SK-N-SH (cell line): ENCODE data around the gene EVC2. TPM values are rescaled to one million over a fixed set of nuclear protein-coding genes. Genes with fewer than 3 reads are reported as not detected.

ENCODE experiments used
- CTCF ChIA-PET: fragments of 300-600, 350-600 bp; formaldehyde crosslinking; extraction: SDS; loops from one replicate; lab custom pipeline; 2021; lab: Yijun Ruan, JAX
- POLR2A ChIA-PET: fragments of 350-600 bp; sonication (Branson Sonifier 250); formaldehyde crosslinking; extraction: SDS; loops from one replicate; lab custom pipeline; 2020; ENCODE audit warnings: antibody characterized with exemption, inconsistent platforms; lab: Yijun Ruan, JAX
- DNase-seq: peaks from one replicate; pipeline ENCODE4 v3.0.0; 2012
- H2AFZ ChIP-seq: fragments of 200-600 bp; sonication (generic); 2 replicates; pipeline ENCODE4 v1.8.1; 2016; ENCODE audit warnings: antibody characterized with exemption, mild to moderate bottlenecking, low read depth
- H3F3A ChIP-seq: fragments of 200-600 bp; sonication (generic); replicated peaks from 2 replicates; pipeline ENCODE3; 2016; ENCODE audit warnings: antibody characterized with exemption, mild to moderate bottlenecking; ENCODE audit not compliant: insufficient read depth
- H3K27ac ChIP-seq, 2 experiments: fragments of 200-500 bp in 1 of 2; fragments of 200-600 bp in 1 of 2; sonication (Bioruptor generic) in 1 of 2; sonication (generic), shearing (Covaris generic) in 1 of 2; 2 replicates each; pipeline versions ENCODE4 v1.5.1 to v1.6.1; 2014 to 2016; ENCODE audit warnings: low read depth in 2 of 2, inconsistent platforms in 1 of 2, low read length in 1 of 2, mild to moderate bottlenecking in 1 of 2, mixed read lengths in 1 of 2
- H3K27me3 ChIP-seq: fragments of 200-600 bp; sonication (generic), shearing (Covaris generic); 2 replicates; pipeline ENCODE4 v1.6.1; 2016; ENCODE audit warnings: mixed run types; ENCODE audit not compliant: insufficient read depth
- H3K36me3 ChIP-seq, 2 experiments: fragments of 200-500 bp in 1 of 2; fragments of 200-600 bp in 1 of 2; sonication (Bioruptor generic) in 1 of 2; sonication (generic) in 1 of 2; replicated peaks in 1 of 2; 2 replicates each; pipeline versions ENCODE3 to v1.5.1; 2014 to 2016; ENCODE audit warnings: low read length in 1 of 2, mild to moderate bottlenecking in 1 of 2; ENCODE audit not compliant: insufficient read depth in 2 of 2, control insufficient read depth in 1 of 2
- H3K4me1 ChIP-seq, 2 experiments: fragments of 200-500 bp in 1 of 2; fragments of 200-600 bp in 1 of 2; sonication (Bioruptor generic) in 1 of 2; sonication (generic), shearing (Covaris generic) in 1 of 2; 2 replicates each; pipeline versions ENCODE4 v1.5.1 to v1.6.1; 2014 to 2016; ENCODE audit warnings: low read depth in 1 of 2, low read length in 1 of 2, mixed run types in 1 of 2; ENCODE audit not compliant: insufficient read depth in 2 of 2, control insufficient read depth in 1 of 2
- H3K4me2 ChIP-seq: fragments of 200-600 bp; sonication (generic), shearing (Covaris generic); 2 replicates; pipeline ENCODE4 v1.6.1; 2017; ENCODE audit warnings: mixed run types
- H3K4me3 ChIP-seq, 2 experiments: fragments of 200-500 bp in 1 of 2; fragments of 200-600 bp in 1 of 2; sonication (Bioruptor generic) in 1 of 2; sonication (generic), shearing (Covaris generic) in 1 of 2; 2 replicates each; pipeline versions ENCODE4 v1.5.1 to v1.8.1; 2014 to 2016; ENCODE audit warnings: low read depth in 2 of 2, inconsistent platforms in 1 of 2, low read length in 1 of 2, mild to moderate bottlenecking in 1 of 2, mixed read lengths in 1 of 2, moderate library complexity in 1 of 2
- H3K79me2 ChIP-seq: fragments of 200-600 bp; sonication (generic); 2 replicates; pipeline ENCODE4 v1.8.1; 2017; ENCODE audit warnings: mild to moderate bottlenecking; ENCODE audit not compliant: insufficient read depth
- H3K9ac ChIP-seq: fragments of 200-600 bp; sonication (generic); 2 replicates; pipeline ENCODE4 v1.6.1; 2017; ENCODE audit warnings: mixed run types
- H3K9me2 ChIP-seq: fragments of 200-600 bp; sonication (generic); 2 replicates; pipeline ENCODE4 v1.6.1; 2017; ENCODE audit warnings: mixed run types
- H3K9me3 ChIP-seq: fragments of 200-600 bp; sonication (generic); 2 replicates; pipeline ENCODE4 v1.6.1; 2017; ENCODE audit warnings: mixed run types, mild to moderate bottlenecking, moderate library complexity
- H4K20me1 ChIP-seq: fragments of 200-600 bp; sonication (generic); 2 replicates; pipeline ENCODE4 v1.6.1; 2017; ENCODE audit warnings: mild to moderate bottlenecking, mixed run types; ENCODE audit not compliant: insufficient read depth
- CTCF ChIP-seq: fragments of 200-600 bp; sonication (generic); IDR thresholded peaks from 2 replicates; pipeline ENCODE4 v1.6.1; 2017; ENCODE audit warnings: antibody characterized with exemption, mild to moderate bottlenecking, moderate library complexity
- FOXJ3 ChIP-seq: sonication (generic); formaldehyde crosslinking; IDR thresholded peaks from 2 replicates; pipeline ENCODE4 v1.5.1; 2020; ENCODE audit warnings: mild to moderate bottlenecking, missing genetic modification reagents
- FOXM1 ChIP-seq: IDR thresholded peaks from 2 replicates; pipeline ENCODE4 v1.4.0; 2012; ENCODE audit warnings: low read depth, mild to moderate bottlenecking
- MXI1 ChIP-seq: IDR thresholded peaks from 2 replicates; pipeline ENCODE4 v1.6.1; 2012; ENCODE audit warnings: mild to moderate bottlenecking, low read depth, low read length, improper control_type of control experiment
- RXRA ChIP-seq: IDR thresholded peaks from 2 replicates; pipeline ENCODE4 v1.4.0; 2012; ENCODE audit warnings: low read depth, mild to moderate bottlenecking, borderline replicate concordance
- SIN3A ChIP-seq: IDR thresholded peaks from 2 replicates; pipeline ENCODE4 v1.6.1; 2012; ENCODE audit warnings: low read depth, mild to moderate bottlenecking, low read length, moderate library complexity, borderline replicate concordance
- USF1 ChIP-seq: IDR thresholded peaks from 2 replicates; pipeline ENCODE4 v1.4.0; 2012; ENCODE audit warnings: low read depth, borderline replicate concordance
- USF2 ChIP-seq: fragments of 150-350 bp; IDR thresholded peaks from 2 replicates; pipeline ENCODE4 v1.6.1; 2017; ENCODE audit warnings: antibody characterized with exemption, low read length, low read depth, borderline replicate concordance
- WGBS: methylation state at CpG from one replicate; pipeline ENCODE4 v1.1.6; 2017; ENCODE audit warnings: low lambda C conversion rate; 5-methylcytosine and 5-hydroxymethylcytosine counted together
- polyA plus RNA-seq, 3 experiments: library from polyadenylated mRNA; depleted of rRNA; stranded (reverse); fragments of >200 nt; gene quantifications; 2 replicates each; pipeline ENCODE4 v1.2.3, GENCODE V29; 2012

The EVC2 gene
- polyA plus RNA-seq, 1 of the 3 experiments (the other 2 are of a cell fraction), result not detected

GRCh38 chr4:5563856-5564255, 144.5 kb downstream of the EVC2 start:
- POLR2A ChIA-PET, result no interaction called here

GRCh38 chr4:5562476-5562875, 145.9 kb downstream of the EVC2 start:
- no peaks in the 10 kb centered on the region for H3K36me3 ChIP-seq
- H3K4me1 ChIP-seq, result peaks cover 0 to 4% of the 10 kb centered on the region in 2 experiments; a peak in 1 of 4 replicates
- no peaks in the 10 kb centered on the region for H3K9me3 ChIP-seq
- no peaks in the 10 kb centered on the region for H3F3A ChIP-seq
- 48% methylated on average over 7 of the region's 7 CpGs for WGBS
- no peaks in the 10 kb centered on the region for H4K20me1 ChIP-seq
- CTCF ChIA-PET, result no interaction called here
- H3K27ac ChIP-seq, result no peak overlapping the region
- DNase-seq, result no peak
- H2AFZ ChIP-seq, result no peak overlapping the region
- H3K9me2 ChIP-seq, result no peaks in the 10 kb centered on the region
- H3K27me3 ChIP-seq, result no peaks in the 10 kb centered on the region
- H3K4me3 ChIP-seq, result no peak overlapping the region
- no peak for TF ChIP-seq USF2
- TF ChIP-seq MXI1, result no peak
- TF ChIP-seq USF1, result no peak
- TF ChIP-seq SIN3A, result no peak
- TF ChIP-seq, all 33 proteins: peak for 0
- Histone ChIP-seq H3K79me2 (no peaks in the 10 kb centered on the region), H3K4me2 (no peak overlapping the region), H3K9ac (no peak overlapping the region)
- POLR2A ChIA-PET, result no interaction called here

More at GRCh38 chr4:5563856-5564255, 144.5 kb downstream of the EVC2 start:
- Histone ChIP-seq H3K4me2 (no peak overlapping the region), H3K27ac (no peak overlapping the region), H3F3A (no peaks in the 10 kb centered on the region), H4K20me1 (no peaks in the 10 kb centered on the region), H3K27me3 (no peaks in the 10 kb centered on the region), H3K4me3 (no peak overlapping the region), H3K9ac (no peak overlapping the region), H3K4me1 (peaks cover 0 to 4% of the 10 kb centered on the region in 2 experiments; a peak in 1 of 4 replicates), H3K79me2 (no peaks in the 10 kb centered on the region), H3K36me3 (no peaks in the 10 kb centered on the region), H2AFZ (no peak overlapping the region), H3K9me2 (no peaks in the 10 kb centered on the region), H3K9me3 (no peaks in the 10 kb centered on the region)
- CTCF ChIA-PET, result interaction anchor here (1.5 kb wide), 1 partner anchor 14 kb away, joined by 4 read pairs; no protein-coding TSS in a partner anchor
- DNase-seq, result no peak
- TF ChIP-seq RXRA (no peak), FOXM1 (no peak), CTCF (no peak), FOXJ3 (CRISPR knock-in tag) (no peak)
- WGBS, result 28% methylated on average over 3 of the region's 6 CpGs
